Activated T-cell treated with anti-CD3 and anti-CD28 coated beads, Interleukin-2, amount 50 U/mL, for 72 hours (primary cell): Measurements from ENCODE around the gene MCM7. TPM values are rescaled to one million over a fixed set of nuclear protein-coding genes. Genes with fewer than 3 reads are reported as not detected.

Experiments used
- total RNA-seq, 2 donors: library from RNA; stranded (reverse); gene quantifications; one replicate each; pipeline ENCODE4 v1.2.3, GENCODE V29; 2022

Gene MCM7
- total RNA-seq, 2 donors from 2014 or later: 270 to 332 TPM

Other genes starting within 250 kb of the MCM7 start
- under 1 TPM; 0.46 to 0.53 TPM for gene OR2AE1, start 224.4 kb downstream of the MCM7 start, total RNA-seq
- 10 to 100 TPM; 34.9 to 38.2 TPM for gene TRIM4, start 181.9 kb downstream of the MCM7 start, total RNA-seq
- gene GJC3, start 171.8 kb downstream of the MCM7 start, total RNA-seq: 1 to 10 TPM in 1 of 2 donors, under 1 TPM in 1; 0.58 to 1.7 TPM
- gene AZGP1, start 125.4 kb downstream of the MCM7 start, total RNA-seq: not detected
- 10 to 100 TPM; 70.3 to 78.2 TPM for gene ZKSCAN1, start 85.8 kb downstream of the MCM7 start, total RNA-seq
- 10 to 100 TPM in 1 of 2 donors, 1 to 10 TPM in 1; 8.4 to 12.4 TPM for gene ZSCAN21, start 51.6 kb downstream of the MCM7 start, total RNA-seq
- 10 to 100 TPM; 23.1 to 24.2 TPM for gene ZNF3, start 19.7 kb downstream of the MCM7 start, total RNA-seq
- 10 to 100 TPM; 43.7 to 45.4 TPM for gene COPS6, start 12.4 kb downstream of the MCM7 start, total RNA-seq
- 10 to 100 TPM in 1 of 2 donors, 1 to 10 TPM in 1; 9.3 to 10.5 TPM for gene AP4M1, start 246 bp upstream of the MCM7 start, total RNA-seq
- 10 to 100 TPM; 76.7 to 88.1 TPM for gene TAF6, start 18.0 kb upstream of the MCM7 start, total RNA-seq
- gene CNPY4, start 18.2 kb upstream of the MCM7 start, total RNA-seq: 10 to 100 TPM; 11.1 to 18.8 TPM
- 1 to 10 TPM; 3.2 to 3.4 TPM for gene MBLAC1, start 25.6 kb upstream of the MCM7 start, total RNA-seq
- gene LAMTOR4, start 47.5 kb upstream of the MCM7 start, total RNA-seq: 100 to 1,000 TPM; 130 to 134 TPM
- 10 to 100 TPM; 22.1 to 28.8 TPM for gene TRAPPC14, start 57.3 kb upstream of the MCM7 start, total RNA-seq
- gene GAL3ST4, start 67.2 kb upstream of the MCM7 start, total RNA-seq: 10 to 100 TPM in 1 of 2 donors, 1 to 10 TPM in 1; 6.9 to 11.7 TPM
- gene GPC2, start 76.0 kb upstream of the MCM7 start, total RNA-seq: 10 to 100 TPM in 1 of 2 donors, 1 to 10 TPM in 1; 9.7 to 14.2 TPM
- 100 to 1,000 TPM; 103 to 121 TPM for gene STAG3, start 76.5 kb upstream of the MCM7 start, total RNA-seq
- 10 to 100 TPM; 26.7 to 34.4 TPM for gene PVRIG, start 118.6 kb upstream of the MCM7 start, total RNA-seq
- gene SPDYE3, start 206.3 kb upstream of the MCM7 start, total RNA-seq: not detected